GM12891 (cell line): ENCODE data around the gene FBXO8.
"Not testable (repeated sequence)": the region's sequence is repeated elsewhere in the genome, so short reads cannot be mapped to it uniquely, and the experiment has no call there.

Experiments
- PAX5 ChIP-seq: IDR thresholded peaks from 2 replicates; pipeline ENCODE4 v1.6.1; 2011; ENCODE audit warnings: low read length, moderate library complexity, mild to moderate bottlenecking; ENCODE audit not compliant: insufficient read depth, severe bottlenecking
- POLR2A ChIP-seq: IDR thresholded peaks from 2 replicates; pipeline ENCODE4 v1.6.1; 2011; ENCODE audit warnings: low read depth, low read length, control low read depth
- POLR2AphosphoS5 ChIP-seq: IDR thresholded peaks from 2 replicates; pipeline ENCODE4 v1.6.1; 2011; ENCODE audit warnings: low read depth, low read length, control low read depth
- POU2F2 ChIP-seq: IDR thresholded peaks from 2 replicates; pipeline ENCODE4 v1.6.1; 2011; ENCODE audit warnings: low read depth, mild to moderate bottlenecking, control low read depth, low read length, moderate library complexity
- SPI1 ChIP-seq: IDR thresholded peaks from 2 replicates; pipeline ENCODE4 v1.6.1; 2011; ENCODE audit warnings: low read depth, low read length, control low read depth
- TAF1 ChIP-seq: IDR thresholded peaks from 2 replicates; pipeline ENCODE4 v1.6.1; 2011; ENCODE audit warnings: low read depth, low read length, control low read depth

DNA sequence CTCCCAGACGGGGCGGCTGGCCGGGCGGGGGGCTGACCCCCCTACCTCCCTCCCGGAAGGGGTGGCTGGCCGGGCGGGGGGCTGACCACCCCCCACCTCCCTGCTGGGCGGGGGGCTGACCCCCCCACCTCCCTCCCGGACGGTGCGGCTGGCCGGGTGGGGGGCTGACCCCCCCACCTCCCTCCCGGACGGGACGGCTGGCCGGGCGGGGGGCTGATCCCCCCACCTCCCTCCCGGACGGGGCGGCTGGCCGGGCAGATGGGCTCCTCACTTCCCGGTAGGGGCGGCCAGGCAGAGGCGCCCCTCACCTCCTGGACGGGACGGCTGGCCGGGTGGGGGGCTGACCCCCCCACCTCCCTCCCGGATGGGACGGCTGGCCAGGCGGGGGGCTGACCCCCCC is 11.2 kb upstream of the FBXO8 start:
- TF ChIP-seq POLR2AphosphoS5, PAX5, POLR2A, TAF1, SPI1, POU2F2: not testable (repeated sequence)
